ENCODE data around the gene PRAMEF13.
"Not testable (repeated sequence)": the region's sequence is repeated elsewhere in the genome, so short reads cannot be mapped to it uniquely, and the experiment has no call there.

DNA sequence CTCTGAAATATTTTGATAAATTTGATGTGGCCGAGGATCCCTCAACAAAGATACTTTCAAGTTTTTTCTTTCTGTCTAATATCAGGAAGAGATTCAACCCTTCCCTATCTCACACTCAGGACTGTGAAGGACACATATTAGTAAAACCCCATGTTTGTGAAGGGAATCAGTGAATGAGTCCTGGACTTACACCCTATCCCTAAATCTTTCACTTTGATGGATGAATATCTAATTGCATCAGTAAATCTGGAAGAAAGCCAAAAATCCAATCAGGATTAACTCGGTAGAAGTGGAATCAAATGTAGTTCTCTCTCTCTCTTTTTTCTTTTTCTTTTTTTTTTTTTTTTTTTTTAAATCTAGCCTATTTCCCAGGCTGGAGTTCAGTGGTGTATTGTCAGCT, 29.7 kb downstream of the PRAMEF13 start, which contains the start of gene PRAMEF9:
- TF ChIP-seq MAFF (IDR thresholded peaks at IDR 0.05; ENCODE audit: low read length); POLR2A (conservative IDR thresholded peaks at IDR 0.05); KLF6 (CRISPR knock-in tag; IDR thresholded peaks at IDR 0.05; ENCODE audit: borderline replicate concordance): not testable (repeated sequence)
- TF ChIP-seq, protein P1, sequence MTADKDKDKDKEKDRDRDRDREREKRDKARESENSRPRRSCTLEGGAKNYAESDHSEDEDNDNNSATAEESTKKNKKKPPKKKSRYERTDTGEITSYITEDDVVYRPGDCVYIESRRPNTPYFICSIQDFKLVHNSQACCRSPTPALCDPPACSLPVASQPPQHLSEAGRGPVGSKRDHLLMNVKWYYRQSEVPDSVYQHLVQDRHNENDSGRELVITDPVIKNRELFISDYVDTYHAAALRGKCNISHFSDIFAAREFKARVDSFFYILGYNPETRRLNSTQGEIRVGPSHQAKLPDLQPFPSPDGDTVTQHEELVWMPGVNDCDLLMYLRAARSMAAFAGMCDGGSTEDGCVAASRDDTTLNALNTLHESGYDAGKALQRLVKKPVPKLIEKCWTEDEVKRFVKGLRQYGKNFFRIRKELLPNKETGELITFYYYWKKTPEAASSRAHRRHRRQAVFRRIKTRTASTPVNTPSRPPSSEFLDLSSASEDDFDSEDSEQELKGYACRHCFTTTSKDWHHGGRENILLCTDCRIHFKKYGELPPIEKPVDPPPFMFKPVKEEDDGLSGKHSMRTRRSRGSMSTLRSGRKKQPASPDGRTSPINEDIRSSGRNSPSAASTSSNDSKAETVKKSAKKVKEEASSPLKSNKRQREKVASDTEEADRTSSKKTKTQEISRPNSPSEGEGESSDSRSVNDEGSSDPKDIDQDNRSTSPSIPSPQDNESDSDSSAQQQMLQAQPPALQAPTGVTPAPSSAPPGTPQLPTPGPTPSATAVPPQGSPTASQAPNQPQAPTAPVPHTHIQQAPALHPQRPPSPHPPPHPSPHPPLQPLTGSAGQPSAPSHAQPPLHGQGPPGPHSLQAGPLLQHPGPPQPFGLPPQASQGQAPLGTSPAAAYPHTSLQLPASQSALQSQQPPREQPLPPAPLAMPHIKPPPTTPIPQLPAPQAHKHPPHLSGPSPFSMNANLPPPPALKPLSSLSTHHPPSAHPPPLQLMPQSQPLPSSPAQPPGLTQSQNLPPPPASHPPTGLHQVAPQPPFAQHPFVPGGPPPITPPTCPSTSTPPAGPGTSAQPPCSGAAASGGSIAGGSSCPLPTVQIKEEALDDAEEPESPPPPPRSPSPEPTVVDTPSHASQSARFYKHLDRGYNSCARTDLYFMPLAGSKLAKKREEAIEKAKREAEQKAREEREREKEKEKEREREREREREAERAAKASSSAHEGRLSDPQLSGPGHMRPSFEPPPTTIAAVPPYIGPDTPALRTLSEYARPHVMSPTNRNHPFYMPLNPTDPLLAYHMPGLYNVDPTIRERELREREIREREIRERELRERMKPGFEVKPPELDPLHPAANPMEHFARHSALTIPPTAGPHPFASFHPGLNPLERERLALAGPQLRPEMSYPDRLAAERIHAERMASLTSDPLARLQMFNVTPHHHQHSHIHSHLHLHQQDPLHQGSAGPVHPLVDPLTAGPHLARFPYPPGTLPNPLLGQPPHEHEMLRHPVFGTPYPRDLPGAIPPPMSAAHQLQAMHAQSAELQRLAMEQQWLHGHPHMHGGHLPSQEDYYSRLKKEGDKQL (CRISPR knock-in tag; IDR thresholded peaks at IDR 0.05; ENCODE audit: borderline replicate concordance), result not testable (repeated sequence)
